Measurements from ENCODE around the gene SDC1.
A peak's percentile ranks its signal among the peaks of the same experiment; 100 is the strongest.

SDC1 gene

DNA sequence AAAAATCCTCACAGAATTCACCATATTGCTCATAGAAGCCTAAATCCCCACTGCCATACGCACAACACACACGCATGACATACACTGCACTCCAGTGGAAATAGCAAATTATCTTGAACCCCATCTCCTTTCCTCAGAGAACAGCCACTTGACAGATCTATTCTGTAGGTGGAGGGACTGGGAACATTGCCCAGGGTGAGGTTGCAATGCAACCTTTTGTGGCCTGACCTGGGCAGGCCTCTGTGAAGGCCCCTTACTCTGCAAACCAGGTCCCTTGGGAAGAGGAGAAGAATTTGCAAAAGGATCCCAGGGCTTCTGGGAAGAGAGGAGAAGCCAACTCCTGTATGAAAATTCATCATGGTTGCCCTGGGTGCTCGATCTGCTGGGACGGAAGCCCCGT is 51.9 kb downstream of the SDC1 start:
- DNase-seq (ENCODE audit: low spot score), result no peak

DNA sequence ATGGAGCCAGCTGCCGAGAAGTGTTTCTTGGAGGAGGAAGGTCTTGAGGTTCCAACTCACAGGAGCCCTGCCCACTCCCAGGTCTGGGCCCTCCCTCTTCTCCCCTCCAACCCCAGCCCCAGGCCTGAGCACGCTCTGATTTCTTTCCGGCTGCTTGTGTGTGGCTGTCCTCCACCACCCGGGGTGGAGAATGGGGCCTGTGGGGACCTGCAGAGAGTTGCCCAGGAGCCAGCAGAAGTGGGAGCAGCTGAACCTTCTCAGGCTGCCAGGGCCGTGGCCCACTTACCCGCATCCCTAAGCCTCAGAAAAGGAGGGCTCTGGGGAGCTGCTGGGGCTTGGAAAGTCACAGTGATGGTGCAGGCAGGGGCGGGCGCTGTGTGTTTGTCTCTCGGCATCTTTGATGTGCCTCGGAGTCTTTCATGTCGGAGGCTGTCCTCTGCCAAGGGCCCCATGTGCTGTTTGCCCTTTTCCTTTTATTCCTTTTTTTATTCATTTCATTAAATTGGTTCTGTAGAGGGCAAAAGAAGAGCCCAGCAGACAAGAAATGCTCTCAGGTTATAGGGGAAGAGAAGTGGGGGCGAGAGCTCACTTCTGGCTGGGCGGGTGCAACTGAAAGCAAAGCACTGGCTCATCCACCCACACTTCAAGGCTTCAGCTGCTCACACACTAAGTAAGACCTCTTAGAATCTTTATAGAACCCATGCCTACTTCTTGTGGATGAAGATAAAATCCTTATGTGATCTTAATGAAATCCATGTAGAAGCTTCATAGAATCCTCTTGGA is 52.5 kb downstream of the SDC1 start:
- peak; percentile 29 for DNase-seq (ENCODE audit: low spot score)

DNA sequence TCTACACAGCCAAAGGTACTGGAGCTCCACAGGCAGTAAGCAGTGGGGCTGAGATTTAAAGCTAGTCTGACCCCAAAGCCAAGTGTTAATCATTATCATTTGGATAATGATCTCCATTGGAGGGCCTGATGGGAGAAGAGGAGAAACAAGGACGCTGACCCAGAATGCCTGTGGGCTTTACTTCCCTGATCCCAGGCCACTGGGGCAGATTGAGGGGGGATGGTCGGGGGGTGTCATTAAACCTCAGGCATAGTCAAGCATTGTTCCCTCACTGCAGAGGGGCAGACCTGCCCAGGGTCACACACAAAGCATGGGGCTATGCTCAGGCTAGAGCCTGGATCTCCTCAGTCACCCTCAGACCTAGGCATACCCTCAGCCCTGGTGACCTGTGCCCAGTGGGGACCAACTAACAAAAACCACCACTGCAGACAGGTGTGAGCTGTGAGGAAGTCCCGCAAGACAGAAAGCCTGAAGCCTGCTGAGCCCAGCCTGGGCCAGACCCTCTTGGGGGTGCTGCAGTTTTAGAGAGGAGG is 53.4 kb downstream of the SDC1 start:
- no peak for DNase-seq (ENCODE audit: low spot score)

DNA sequence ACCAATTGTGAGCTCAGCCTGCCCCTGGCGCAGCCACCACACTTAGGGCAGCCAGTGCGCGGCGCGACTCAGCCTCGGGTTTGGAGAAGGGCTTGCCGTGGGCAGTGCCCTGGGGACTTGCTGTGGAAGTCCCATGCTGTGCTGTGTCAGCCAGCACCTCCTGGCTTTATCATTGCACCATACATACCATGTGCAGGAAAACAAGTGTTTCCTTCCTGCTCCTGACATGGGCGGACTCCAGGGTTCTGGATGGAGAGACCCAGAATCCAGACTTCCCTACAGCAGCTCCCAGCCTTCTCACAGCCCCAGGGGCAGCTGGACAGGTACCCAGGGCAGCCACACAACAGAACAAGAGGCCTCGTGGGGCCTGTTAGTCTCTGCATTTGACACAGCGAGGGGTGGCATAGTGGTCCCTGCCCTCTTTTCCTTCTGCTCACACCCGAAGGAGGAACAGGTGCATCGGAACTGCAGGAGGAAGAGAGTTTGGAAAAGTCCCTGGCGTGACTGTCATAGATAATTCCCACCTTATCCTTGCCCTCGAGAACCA is 54.2 kb downstream of the SDC1 start:
- no peak for DNase-seq (ENCODE audit: low spot score)

DNA sequence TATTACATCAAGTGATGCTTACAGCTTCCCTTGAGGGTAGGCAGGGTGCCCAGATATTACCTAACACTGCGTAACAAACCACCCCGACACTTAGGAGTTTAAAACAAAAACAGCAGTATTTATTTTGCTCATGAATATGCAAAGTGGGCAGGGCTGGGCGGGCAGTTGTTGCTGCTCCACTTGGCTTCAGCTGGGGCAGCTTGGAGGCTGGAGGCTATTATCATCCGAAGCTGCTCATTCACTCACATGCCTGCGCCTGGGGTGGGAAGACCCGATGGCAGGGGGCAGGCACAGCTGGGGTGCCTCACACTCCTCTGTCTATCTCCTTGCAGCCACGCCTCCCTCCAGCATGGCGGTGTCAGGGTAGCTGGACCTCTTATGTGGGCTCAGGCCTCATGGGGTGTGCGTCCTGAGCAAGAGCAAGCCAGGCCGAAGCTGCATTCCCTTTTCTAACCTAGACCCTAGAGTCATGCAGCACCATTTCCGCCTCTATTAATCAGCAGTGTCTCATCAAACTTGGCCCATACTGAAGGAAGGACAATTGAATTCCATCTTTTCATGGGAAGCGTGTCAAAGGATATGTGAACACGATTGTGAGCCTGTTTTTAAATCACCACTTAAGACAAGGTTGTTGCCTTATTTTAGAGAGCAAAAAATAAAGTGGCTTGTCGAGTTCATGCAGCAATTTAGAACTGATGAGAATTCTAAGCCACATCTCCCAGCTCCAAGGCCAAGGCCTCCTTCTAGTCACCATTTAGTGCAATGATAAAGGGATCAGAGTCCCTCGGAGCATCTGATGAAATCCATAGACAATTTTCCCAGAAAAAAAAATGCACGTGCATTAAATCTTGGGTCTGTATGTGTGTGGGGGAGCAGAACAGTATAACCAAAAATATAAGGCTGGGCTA is 54.9 kb downstream of the SDC1 start:
- DNase-seq (ENCODE audit: low spot score), result no peak

DNA sequence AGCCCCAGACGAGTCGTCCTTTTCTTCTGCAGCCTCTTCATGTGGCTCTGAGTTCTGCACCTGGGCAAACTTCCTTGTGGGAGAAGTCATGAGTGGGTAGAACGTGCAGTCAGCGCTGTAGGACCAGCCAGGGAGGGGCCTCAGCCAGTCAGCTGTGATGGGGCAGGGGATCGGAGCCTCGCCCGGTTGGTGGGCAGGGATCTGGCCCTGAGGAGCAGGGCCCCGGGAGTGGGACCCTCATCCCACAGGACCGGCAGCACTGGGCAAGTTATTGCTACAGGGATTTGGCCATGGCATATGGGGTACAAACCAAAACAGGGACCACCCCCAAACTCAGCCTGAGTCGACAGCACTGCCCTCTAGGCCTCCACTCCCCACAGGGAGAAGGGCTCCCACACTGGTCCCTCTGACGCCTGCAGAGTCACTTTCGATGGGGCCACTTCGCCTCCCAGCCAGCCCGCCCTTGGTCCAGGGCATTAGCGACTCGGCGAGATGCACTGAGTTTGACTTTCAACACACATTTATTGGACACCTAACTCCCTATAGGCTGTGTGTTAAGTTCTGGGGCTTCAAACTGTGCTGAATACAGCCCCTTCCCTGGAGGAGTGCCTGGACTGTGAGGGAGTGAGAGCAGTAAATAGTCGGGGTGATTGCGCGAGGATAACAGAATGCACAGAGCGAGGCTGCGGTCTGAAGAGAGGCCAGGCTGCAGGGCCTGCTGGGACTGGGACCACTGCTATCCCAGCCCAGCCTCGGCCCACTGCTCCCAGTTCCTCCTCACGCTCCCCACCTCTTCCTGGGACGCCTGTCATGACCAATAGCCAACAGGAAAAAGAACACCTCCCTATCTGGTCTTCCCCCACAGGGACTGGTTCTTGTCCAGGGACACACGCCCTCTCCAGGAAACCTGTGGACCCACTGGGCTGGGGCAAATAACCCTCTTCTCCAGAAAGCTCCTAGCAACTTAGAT is 55.9 kb downstream of the SDC1 start:
- DNase-seq (ENCODE audit: low spot score), result no peak

DNA sequence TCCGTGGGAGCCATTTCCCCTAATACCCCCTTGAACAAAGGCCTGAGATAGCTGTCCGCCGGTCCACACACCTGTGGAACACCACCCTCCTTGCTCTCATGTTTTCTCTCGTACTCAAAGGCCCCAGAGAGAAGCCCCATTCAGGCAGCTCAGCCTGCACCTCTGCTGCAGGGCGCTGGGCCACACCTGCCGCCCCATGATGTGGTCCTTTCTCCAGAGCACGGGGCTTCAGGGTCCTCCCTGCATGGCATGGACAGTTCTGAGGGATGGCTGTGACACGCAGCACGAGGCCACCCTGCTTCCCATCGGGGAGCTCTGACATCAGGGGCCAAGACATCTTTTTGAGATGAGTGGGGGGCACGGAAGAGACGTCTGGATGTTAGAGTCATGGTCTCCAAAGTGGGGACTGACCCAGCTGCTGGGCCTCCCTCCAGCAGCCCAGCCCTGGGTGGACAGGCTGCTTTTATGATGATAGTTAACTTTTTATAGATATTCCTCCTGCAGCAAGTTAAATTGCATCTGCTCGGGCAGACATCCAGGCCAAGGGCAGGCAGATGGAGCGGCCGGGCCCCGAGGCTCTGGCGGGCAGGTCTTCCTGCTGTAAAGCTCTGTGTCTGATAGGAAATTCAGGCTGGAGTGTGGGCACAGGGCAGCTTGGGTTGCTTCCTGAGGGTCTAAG is 56.7 kb downstream of the SDC1 start:
- DNase-seq (ENCODE audit: low spot score), result no peak

DNA sequence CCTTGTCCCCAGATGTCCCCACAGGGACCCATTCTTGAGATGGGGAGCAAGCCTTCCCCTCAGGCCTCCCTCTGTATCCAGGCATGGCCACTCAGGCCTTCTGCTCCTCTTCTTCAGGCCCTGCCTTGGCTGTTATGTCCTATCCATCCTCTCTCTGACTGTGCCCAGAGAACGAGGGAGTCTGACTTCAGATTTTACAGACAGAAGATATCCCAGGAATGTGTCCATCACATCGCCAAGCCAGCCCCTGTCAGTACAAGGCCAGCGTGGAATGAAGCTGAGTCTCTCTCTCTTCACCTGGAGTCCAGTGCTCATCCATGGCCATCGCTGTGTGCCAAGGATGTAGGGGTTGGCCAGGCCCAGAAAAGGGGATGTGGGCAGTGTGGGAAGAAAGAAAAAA is 57.6 kb downstream of the SDC1 start:
- DNase-seq (ENCODE audit: low spot score), result no peak

DNA sequence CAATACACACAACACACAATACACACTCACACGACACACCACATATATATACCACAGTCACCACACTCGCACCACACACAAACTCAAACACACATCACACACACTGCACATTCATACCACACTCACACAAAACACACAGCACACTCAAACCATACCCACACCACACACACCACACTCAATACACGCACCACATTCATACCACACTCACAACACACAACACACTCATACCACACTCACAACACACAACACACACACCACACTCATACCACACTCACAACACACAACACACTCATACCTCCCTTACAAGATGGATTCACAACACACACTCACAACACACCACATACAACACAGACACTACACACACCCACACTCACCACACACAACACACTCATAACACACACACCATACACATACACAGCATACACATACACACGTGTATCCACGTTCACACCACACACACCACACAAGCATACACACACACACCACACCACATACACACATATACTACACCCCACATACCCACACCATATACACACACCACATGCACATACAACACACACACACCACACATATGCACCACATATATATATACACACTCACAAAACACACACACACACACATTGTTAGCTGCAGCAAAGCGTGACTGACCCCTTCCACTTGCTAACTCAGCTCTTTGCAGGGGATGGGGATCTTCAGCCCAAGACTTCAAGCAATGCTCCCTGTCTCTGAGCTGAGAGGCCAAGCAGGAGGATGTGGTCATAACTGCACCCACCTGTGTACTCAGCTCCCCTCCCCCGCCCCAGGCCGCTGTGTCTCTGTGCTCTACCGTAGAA is 59.0 kb downstream of the SDC1 start:
- no peak for DNase-seq (ENCODE audit: low spot score)

DNA sequence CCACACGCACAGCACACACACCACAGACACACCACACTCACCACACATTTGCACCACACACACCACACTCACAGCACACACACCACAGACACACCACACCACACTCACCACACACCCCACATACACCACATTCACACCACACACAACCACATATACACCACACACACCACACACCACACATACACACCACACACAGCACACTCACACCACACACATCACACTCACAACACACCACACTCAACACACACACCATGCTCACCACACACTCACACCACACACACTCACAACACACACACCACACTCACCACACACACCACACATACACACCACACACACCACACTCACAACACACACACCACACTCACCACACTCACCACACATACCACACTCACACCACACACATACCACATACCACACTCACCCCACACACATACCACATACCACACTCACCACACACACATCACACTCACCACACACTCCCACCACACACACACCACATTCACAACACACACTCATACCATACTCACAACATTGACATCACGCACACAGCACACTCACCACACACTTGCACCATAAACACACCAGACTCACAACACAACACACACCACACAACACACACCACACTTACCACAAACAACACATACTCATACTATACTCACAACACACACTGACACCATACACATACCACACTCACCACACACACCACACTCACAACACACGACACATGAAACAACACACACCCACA is 60.0 kb downstream of the SDC1 start:
- no peak for DNase-seq (ENCODE audit: low spot score)

DNA sequence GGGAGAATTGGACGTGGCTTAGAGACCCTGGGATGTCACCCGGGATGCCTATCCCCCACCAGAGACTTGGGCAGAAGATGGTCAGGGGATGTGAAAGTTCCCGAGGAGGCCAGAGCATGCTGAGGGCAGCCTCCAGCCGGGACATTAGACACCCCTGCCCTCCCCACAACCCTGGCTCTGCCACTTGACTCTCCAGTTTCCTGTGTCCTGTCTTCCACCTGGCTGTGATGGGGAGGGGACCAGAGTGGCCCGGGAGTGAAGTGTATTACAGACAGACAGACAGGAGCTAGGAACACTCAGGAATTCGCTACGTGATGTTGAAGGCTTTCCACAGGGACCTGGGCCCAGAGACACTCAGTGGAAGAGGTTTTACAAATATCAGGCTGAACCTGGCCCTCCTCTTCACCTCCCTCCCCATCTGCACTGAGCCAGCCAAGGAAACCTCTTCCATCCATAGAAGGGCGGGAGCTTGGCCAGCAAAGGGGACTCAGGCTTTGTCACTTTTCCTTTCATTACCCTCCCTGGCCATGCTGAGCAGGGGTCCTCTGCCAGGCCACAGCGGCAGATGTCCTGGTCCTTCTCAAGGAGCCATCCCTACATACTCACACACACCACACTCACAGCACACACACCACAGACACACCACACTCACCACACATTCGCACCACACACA is 60.7 kb downstream of the SDC1 start:
- DNase-seq (ENCODE audit: low spot score), result peak; percentile 63

DNA sequence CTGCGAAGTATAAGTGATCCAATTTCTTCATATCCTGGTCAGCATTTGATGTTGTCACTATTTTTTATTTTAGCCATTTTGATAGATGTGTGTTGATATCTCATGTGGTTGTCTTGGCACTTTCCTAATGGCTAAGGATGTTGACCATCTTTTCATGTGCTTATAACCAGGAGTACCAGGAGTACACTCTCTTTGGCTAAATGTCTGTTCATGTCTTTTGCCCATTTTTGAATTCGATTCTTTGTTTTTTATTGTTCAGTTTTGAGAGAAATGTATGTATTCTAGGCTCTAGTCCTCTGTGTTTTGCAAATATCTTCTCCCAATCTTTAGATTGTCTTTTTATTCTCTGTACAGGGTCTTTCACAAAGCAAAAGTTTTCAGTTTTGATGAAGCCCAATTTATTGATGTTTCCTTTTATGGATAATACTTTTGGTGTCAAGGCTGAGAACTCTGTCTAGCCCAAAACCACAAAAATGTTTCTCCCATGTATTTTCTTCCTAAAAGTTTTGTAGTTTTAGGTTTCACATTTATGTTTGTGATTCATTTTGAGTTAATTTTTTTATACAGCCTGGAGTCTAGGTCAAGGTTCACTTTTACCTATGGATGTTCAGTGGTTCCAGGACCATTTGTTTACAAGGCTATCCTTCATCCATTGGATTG is 65.4 kb downstream of the SDC1 start:
- DNase-seq (ENCODE audit: low spot score), result no peak

DNA sequence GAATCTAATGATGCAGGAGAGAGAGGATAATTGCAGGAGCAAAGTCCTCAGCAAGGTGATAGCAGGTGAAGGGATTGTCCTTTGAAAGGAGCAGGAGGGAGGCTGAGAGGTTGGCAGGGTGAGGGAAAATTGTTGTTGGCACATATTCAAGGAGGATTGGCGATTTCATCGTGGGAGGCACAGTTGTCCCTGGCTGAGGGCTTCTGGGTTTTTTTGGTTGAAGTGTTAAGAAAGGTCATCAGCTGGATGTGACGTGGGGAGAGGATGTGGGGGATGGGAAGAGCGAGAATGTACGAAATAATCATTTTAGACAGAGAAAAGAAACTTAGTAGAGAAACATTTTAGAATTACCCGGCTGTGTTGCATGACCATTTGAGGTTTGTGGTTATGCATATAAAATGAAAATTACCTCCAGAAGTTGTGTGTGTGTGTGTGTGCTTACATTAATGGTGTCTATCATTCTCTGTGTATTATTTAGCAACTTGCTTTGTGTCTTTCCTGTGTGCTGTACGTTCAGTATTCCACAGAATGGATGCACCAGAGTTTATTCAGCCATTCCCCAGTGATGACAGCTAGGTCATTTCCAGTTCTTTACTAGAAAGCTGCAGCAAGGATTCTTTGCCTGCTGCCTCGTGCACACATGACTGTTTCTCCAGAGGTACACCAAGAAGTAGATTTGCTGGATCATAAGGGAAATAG is 67.6 kb downstream of the SDC1 start:
- no peak for DNase-seq (ENCODE audit: low spot score)

DNA sequence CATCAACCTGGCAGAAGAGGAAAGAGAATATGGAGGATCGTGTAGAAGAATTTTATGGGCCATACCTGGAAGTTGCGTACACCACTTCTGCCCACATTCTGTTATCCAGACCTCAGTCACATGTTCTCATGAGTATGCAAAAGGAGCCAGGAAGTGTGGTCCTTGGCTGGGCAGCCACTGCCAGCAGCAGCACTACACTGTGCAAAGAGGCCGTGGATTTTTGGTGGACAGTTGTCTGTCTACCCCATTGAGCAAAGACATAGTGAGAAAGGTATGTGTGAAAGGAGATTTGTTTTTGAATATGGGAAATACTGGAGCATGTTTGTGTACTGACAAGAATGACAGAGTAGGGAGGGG is 68.1 kb downstream of the SDC1 start:
- DNase-seq (ENCODE audit: low spot score), result no peak

DNA sequence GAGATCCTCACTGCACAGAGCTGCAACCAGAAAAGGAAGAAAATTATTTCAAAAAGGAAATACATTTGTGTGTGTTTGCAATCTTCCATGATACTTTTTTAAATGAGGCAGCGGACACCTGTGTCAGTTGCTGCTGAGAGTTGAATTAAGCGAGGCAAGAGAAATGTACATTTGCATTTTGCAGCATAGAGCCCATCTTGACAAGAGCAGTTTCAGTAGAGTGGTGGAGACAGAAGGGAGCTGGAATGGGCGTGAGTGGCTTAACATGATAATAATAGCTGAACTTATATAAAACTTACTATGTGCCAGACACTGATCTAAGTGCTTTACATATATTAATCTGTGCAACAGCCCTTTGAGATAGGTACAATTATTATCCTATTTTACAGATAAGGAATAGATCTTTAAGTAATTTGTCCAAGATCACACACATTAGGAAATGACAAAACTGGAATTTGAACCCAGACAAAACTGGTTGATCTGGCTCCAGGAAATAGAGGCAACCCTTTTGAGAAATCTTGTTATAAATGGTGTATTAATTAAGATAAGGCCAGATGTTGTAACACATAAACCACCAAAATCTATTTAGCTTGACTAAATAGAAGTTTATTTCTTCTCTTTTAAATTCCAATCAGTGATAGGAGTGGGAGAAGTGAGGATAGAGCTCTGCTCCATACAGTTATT is 68.7 kb downstream of the SDC1 start:
- DNase-seq (ENCODE audit: low spot score), result no peak

DNA sequence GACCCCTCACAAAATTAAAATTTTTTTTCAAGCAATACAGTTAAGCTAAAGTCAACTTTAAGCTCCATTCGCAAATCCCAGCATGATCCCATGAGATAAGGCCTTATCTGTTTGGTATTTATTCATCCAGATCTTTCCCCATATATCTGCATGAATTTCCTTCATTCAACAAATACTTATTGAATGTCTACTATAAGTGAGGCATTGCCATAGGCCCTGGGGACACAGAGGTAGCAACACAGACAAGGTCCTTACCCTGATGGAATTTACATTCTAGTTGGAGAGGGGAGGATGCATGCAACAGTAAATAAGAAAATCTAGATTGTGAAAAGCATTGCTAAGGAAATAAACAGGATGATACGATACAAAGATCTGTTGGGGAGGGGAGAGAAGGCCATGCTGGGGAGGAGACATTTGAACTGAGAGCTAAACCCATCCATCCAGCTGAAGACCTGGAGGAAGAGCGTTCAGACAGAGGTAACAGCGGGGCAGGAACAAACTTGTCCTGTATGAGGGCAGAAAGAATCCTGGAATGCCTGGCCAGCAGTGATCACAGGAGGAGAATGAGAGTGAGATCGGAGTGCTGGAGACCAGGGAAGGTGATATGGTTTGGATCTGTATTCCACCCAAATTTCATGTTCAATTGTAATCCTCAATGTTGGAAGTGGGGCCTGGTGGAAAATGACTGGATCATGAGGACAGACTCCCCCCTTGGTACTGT is 71.6 kb downstream of the SDC1 start:
- no peak for DNase-seq (ENCODE audit: low spot score)

All from SK-N-DZ (cell line).